PC-3 (cell line): ENCODE measurements around the gene SLC19A1.

ENCODE experiments used
- EZH2 ChIP-seq: fragments of 300-600 bp; sonication (generic); IDR thresholded peaks from one replicate; pipeline ENCODE4 v1.6.1; 2017; ENCODE audit warnings: antibody characterized with exemption, mild to moderate bottlenecking, low read length; ENCODE audit not compliant: unreplicated experiment
- EZH2phosphoT487 ChIP-seq: fragments of 300-600 bp; sonication (generic); IDR thresholded peaks from 2 replicates; pipeline ENCODE4 v1.6.1; 2018; ENCODE audit warnings: mild to moderate bottlenecking, antibody characterized with exemption, low read length, borderline replicate concordance
- TF ChIP-seq, protein P1 (sequence below): fragments of 300-600 bp; sonication (generic); conservative IDR thresholded peaks from 2 replicates; pipeline ENCODE4 v1.5.1; 2017; ENCODE audit warnings: antibody characterized with exemption, low read depth, mild to moderate bottlenecking, low read length

DNA sequence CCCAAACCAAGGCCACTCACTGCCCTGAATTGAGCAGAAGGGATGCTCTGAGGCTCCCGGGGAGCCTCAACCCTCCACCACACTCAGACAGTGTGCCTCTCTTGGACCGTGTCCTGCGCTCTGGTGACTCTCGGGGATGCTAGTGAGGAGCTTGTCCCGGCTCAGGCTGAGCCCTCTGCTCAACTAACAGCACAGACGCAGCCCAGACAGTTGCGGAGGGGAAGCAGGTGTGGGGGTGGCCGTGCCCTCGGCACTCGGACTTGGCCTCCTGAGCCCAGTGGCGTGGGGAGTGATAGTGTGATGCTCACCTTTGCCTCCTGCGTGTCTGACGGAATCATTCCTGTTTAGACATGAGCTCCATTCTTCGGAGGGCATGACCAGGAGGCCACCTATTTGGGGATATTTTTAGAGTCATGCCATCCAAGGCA, 15.4 kb upstream of the SLC19A1 start:
- no peak for TF ChIP-seq EZH2phosphoT487
- TF ChIP-seq EZH2, result no peak
- TF ChIP-seq, protein P1, sequence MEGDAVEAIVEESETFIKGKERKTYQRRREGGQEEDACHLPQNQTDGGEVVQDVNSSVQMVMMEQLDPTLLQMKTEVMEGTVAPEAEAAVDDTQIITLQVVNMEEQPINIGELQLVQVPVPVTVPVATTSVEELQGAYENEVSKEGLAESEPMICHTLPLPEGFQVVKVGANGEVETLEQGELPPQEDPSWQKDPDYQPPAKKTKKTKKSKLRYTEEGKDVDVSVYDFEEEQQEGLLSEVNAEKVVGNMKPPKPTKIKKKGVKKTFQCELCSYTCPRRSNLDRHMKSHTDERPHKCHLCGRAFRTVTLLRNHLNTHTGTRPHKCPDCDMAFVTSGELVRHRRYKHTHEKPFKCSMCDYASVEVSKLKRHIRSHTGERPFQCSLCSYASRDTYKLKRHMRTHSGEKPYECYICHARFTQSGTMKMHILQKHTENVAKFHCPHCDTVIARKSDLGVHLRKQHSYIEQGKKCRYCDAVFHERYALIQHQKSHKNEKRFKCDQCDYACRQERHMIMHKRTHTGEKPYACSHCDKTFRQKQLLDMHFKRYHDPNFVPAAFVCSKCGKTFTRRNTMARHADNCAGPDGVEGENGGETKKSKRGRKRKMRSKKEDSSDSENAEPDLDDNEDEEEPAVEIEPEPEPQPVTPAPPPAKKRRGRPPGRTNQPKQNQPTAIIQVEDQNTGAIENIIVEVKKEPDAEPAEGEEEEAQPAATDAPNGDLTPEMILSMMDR, result no peak
